ENCODE data around the gene KBTBD6. TPM values are rescaled to one million over a fixed set of nuclear protein-coding genes. Genes with fewer than 3 reads are reported as not detected.

Gene KBTBD6
- total RNA-seq, 6 donors from 2014 or later: 0.44 to 7.4 (median 4.8) TPM

DNA sequence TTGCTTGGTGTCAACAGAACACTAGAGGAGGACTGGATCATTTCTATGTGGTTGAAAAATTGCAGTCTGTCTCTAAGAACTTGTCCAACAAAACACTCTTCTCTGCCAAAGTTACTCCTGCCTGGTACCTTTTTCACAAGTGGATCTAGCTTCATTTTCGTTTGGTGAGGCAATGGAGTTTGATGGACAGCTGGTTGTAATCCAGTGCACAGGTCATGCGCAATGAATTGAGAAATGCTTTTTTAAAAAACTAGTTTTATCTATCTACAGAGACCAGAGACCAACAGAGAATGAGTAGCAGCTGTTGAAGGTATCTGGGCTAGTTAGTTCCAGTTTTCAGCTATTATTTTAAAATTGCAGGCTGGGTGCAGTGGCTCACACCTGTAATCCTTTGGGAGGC lies 12.0 kb upstream of the KBTBD6 start:
- Histone ChIP-seq H3K36me3 (no peaks in the 10 kb centered on the region), H3K9me3 (peaks cover 14 to 24% (median 19%) of the 10 kb centered on the region in 4 donors), H3K4me3 (no peak overlapping the region), H3K27ac (no peak overlapping the region), H3K27me3 (no peaks in the 10 kb centered on the region), H3K4me1 (no peaks in the 10 kb centered on the region)
- DNase-seq (no peak), ATAC-seq (ENCODE audit: low FRiP score in 2 of 2) (no peak)
- 69 to 79% methylated on average over 2 of the region's 2 CpGs for WGBS, 2 donors
- TF ChIP-seq POLR2A (IDR thresholded peaks at IDR 0.05) (no peak), EP300 (IDR thresholded peaks at IDR 0.05) (no peak), POLR2AphosphoS5 (IDR thresholded peaks at IDR 0.05) (no peak)
- TF ChIP-seq, protein P1, sequence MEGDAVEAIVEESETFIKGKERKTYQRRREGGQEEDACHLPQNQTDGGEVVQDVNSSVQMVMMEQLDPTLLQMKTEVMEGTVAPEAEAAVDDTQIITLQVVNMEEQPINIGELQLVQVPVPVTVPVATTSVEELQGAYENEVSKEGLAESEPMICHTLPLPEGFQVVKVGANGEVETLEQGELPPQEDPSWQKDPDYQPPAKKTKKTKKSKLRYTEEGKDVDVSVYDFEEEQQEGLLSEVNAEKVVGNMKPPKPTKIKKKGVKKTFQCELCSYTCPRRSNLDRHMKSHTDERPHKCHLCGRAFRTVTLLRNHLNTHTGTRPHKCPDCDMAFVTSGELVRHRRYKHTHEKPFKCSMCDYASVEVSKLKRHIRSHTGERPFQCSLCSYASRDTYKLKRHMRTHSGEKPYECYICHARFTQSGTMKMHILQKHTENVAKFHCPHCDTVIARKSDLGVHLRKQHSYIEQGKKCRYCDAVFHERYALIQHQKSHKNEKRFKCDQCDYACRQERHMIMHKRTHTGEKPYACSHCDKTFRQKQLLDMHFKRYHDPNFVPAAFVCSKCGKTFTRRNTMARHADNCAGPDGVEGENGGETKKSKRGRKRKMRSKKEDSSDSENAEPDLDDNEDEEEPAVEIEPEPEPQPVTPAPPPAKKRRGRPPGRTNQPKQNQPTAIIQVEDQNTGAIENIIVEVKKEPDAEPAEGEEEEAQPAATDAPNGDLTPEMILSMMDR (IDR thresholded peaks at IDR 0.05): no peak

DNA sequence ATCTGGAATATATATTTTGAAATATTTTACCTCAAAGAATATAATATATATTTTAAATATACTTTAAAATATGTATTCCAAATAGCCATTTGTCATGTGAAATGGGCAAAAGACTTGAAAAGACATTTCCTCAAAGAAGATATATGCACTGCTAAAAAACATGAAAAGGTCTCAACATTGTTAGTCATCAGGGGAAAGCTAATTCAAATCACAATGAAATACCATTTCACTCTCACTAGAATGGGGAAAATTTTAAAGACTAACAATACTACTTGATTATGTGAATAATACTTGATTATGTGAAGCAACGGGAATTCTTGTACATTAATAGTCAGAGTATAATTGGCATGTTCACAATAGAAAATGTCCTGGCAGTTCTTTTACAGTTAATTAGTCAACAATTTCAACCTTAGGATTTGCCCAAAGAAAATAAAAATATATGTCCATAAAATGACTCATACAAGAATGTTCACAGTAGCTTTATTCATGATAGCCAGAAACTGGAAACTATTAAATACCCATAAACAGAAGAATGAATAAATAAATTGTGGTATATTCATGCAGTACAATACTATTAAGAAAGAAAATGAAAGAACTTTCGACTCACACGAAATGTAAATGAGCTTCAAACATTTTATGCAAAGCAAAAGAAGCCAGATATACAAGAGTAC lies 6.8 kb upstream of the KBTBD6 start:
- Histone ChIP-seq H3K27ac (no peak overlapping the region), H3K9me3 (no peaks in the 10 kb centered on the region), H3K27me3 (no peaks in the 10 kb centered on the region), H3K36me3 (no peaks in the 10 kb centered on the region), H3K4me3 (no peak overlapping the region), H3K4me1 (no peaks in the 10 kb centered on the region)
- no peak for DNase-seq
- ATAC-seq (ENCODE audit: low FRiP score in 2 of 2): no peak
- WGBS, 2 donors: 75 to 76% methylated on average over 3 of the region's 3 CpGs
- TF ChIP-seq, protein P1 (IDR thresholded peaks at IDR 0.05): no peak
- TF ChIP-seq EP300 (IDR thresholded peaks at IDR 0.05) (no peak), POLR2AphosphoS5 (IDR thresholded peaks at IDR 0.05) (no peak), POLR2A (IDR thresholded peaks at IDR 0.05) (no peak)

DNA sequence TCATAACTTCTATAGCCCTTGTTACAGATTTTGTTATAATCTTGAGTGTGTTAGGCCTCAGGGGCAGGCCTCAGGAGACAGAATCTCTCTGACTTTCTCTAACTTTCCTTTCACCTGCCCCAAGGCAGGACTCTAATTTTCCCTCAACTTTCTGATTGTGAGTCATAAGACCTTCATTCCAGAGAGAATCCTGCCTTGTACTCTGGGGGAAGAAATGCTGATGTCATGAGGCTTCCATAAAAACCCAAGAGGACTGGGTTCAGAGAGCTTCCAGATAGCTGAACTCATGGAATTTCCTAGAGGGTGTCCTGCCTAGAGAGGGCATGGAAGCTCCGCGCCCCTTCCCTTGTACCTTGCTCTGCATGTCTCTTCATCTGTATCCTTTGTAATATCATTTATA lies 5.3 kb upstream of the KBTBD6 start:
- Histone ChIP-seq H3K27ac (no peak overlapping the region), H3K4me3 (no peak overlapping the region), H3K27me3 (no peaks in the 10 kb centered on the region), H3K36me3 (no peaks in the 10 kb centered on the region), H3K9me3 (no peaks in the 10 kb centered on the region), H3K4me1 (peaks cover 5 to 7% (median 6%) of the 10 kb centered on the region in 4 donors)
- no peak for ATAC-seq (ENCODE audit: low FRiP score in 2 of 2)
- no peak for DNase-seq
- TF ChIP-seq, protein P1 (IDR thresholded peaks at IDR 0.05): no peak
- TF ChIP-seq POLR2A (IDR thresholded peaks at IDR 0.05): no peak
- no peak for TF ChIP-seq POLR2AphosphoS5 (IDR thresholded peaks at IDR 0.05)
- no peak for TF ChIP-seq EP300 (IDR thresholded peaks at IDR 0.05)
- 100% methylated on average over 2 of the region's 2 CpGs for WGBS, 2 donors

DNA sequence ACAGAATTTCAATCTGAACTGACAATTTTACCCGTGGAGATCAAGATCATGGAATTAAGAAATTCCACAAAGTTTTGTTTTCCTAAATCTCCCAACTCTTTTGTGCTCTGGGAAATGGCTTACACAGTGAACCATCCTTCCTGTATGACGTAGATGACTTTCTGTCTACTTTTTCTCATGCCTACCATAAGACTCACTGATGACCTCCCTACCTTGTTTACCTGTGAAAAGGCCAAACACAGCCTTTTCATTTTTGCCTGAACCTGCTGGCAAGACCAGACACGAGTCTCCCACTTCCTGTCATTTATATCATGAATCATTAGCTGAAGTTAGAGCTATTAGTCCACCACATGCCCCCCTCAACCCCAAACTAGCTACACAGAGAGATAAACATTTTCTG lies 4.6 kb upstream of the KBTBD6 start:
- no peak for ATAC-seq (ENCODE audit: low FRiP score in 2 of 2)
- H3K27ac ChIP-seq: no peak overlapping the region
- DNase-seq: no peak
- no peak overlapping the region for H3K4me3 ChIP-seq
- WGBS, 2 donors: 78 to 84% methylated on average over 3 of the region's 3 CpGs
- H3K27me3 ChIP-seq: no peaks in the 10 kb centered on the region
- H3K36me3 ChIP-seq: no peaks in the 10 kb centered on the region
- no peaks in the 10 kb centered on the region for H3K9me3 ChIP-seq
- peaks cover 5 to 7% (median 6%) of the 10 kb centered on the region in 4 donors for H3K4me1 ChIP-seq
- no peak for TF ChIP-seq EP300 (IDR thresholded peaks at IDR 0.05)

DNA sequence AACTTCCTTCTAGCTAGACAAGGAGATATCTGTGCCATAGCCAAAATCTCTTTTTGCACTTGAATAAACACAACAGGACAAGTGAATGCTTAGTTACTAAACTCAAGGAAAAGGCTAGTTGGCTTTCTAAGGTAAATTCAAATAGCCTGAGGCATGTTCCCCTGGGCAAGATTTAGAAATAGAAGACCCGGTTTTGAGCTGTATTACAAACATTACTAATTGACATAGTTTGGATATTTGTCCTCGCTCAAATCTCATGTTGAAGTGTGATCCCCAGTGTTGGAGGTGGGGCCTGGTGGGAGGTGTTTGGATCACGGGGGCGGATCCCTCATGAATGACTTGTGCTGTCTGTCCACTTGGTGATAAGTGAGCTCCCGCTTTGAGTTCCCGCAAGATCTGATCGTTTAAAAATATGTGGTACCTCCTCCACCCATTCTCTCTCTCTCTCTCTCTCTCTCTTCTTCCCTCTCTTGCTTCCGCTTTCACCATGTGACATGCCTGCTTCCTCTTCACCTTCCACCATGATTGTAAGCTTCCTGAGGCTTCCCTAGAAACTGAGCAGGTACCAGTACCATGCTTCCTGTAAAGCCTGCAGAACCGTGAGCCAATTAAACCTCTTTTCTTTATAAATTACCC lies 3.9 kb upstream of the KBTBD6 start:
- no peak overlapping the region for H3K27ac ChIP-seq

More for the DNA sequence above, 3.9 kb upstream of the KBTBD6 start:
- Histone ChIP-seq H3K4me1 (peaks cover 10 to 12% (median 10%) of the 10 kb centered on the region in 4 donors), H3K4me3 (no peak overlapping the region), H3K27me3 (no peaks in the 10 kb centered on the region), H3K9me3 (no peaks in the 10 kb centered on the region), H3K36me3 (no peaks in the 10 kb centered on the region)
- 88 to 92% methylated on average over 9 of the region's 9 CpGs for WGBS, 2 donors
- ATAC-seq (ENCODE audit: low FRiP score in 2 of 2): no peak
- TF ChIP-seq POLR2AphosphoS5 (IDR thresholded peaks at IDR 0.05): no peak
- TF ChIP-seq, protein P1 (IDR thresholded peaks at IDR 0.05): no peak
- TF ChIP-seq EP300 (IDR thresholded peaks at IDR 0.05): no peak
- TF ChIP-seq POLR2A (IDR thresholded peaks at IDR 0.05): no peak
- no peak for DNase-seq

Data from upper lobe of left lung (tissue), 6 donors.